Heart right ventricle (tissue), 16 donors: ENCODE results near the gene NOL9. TPM values are rescaled to one million over a fixed set of nuclear protein-coding genes. Genes with fewer than 3 reads are reported as not detected.

Experiments used
- ATAC-seq, 8 donors: fragments of 200-7000 bp; cut with Tn5 transposase; one replicate each; pipeline ENCODE4 v1.9.1; 2020; ENCODE audit warnings: mild to moderate bottlenecking in 8 of 8, moderate library complexity in 8 of 8, moderate number of reproducible peaks in 1 of 8
- DNase-seq, 2 donors: peaks; one replicate each; pipeline ENCODE4 v3.0.0-alpha.2; 2020
- H3K27ac ChIP-seq, 10 donors: fragments of 200-600 bp; sonication (generic) in 2 of 10; one replicate each; pipeline versions ENCODE4 v1.5.0 to v1.8.0; 2020 to 2022; ENCODE audit warnings: mild to moderate bottlenecking in 3 of 10
- H3K27me3 ChIP-seq, 7 donors: fragments of 200-600 bp; one replicate each; pipeline ENCODE4 v1.8.0; 2021 to 2022; ENCODE audit warnings: mild to moderate bottlenecking in 2 of 7
- H3K36me3 ChIP-seq, 9 donors: fragments of 200-600 bp; sonication (generic) in 1 of 9; one replicate each; pipeline versions ENCODE4 v1.5.0 to v1.8.0; 2020 to 2022; ENCODE audit warnings: mild to moderate bottlenecking in 2 of 9
- H3K4me1 ChIP-seq, 9 donors: fragments of 200-600 bp; sonication (generic) in 1 of 9; one replicate each; pipeline versions ENCODE4 v1.5.0 to v1.8.0; 2020 to 2022; ENCODE audit warnings: mild to moderate bottlenecking in 4 of 9
- H3K4me3 ChIP-seq, 10 donors: fragments of 200-600 bp; sonication (generic) in 2 of 10; one replicate each; pipeline versions ENCODE4 v1.5.0 to v1.8.0; 2020 to 2022; ENCODE audit warnings: mild to moderate bottlenecking in 7 of 10, moderate library complexity in 2 of 10
- H3K9me3 ChIP-seq, 11 donors: fragments of 200-600 bp in 10 of 11; sonication (generic) in 2 of 11; one replicate each; pipeline versions ENCODE4 v1.5.0 to v1.8.0; 2013 to 2022; ENCODE audit warnings: mild to moderate bottlenecking in 2 of 11, control low read depth in 1 of 11, moderate library complexity in 1 of 11
- CTCF ChIP-seq, 9 donors: fragments of 200-600 bp; sonication (generic) in 2 of 9; IDR thresholded peaks; one replicate each; pipeline versions ENCODE4 v1.5.0 to v1.8.0; 2021 to 2022; ENCODE audit warnings: antibody characterized with exemption in 9 of 9, mild to moderate bottlenecking in 5 of 9, moderate library complexity in 1 of 9
- WGBS, 2 donors: extraction: QIAGEN DNeasy Blood & Tissue Kit; methylation state at CpG; one replicate each; pipeline ENCODE4 v1.1.7; 2013; ENCODE audit warnings: inconsistent platforms in 1 of 2; 5-methylcytosine and 5-hydroxymethylcytosine counted together
- intact Hi-C, 10 donors: fragments of 100-400 bp; cut with DNase I; formaldehyde crosslinking; loops; one replicate each; pipeline versions ENCODE4 v1.11.1 to v1.14.2; 2022
- polyA plus RNA-seq, 2 donors: library from polyadenylated mRNA; stranded (reverse); fragments of 200-250 nt; gene quantifications; one replicate each; pipeline ENCODE4 v1.2.3, GENCODE V29; 2013
- total RNA-seq, 10 donors: library from RNA; stranded (reverse); fragmentation: NEBNext Ultra II Directional in 3 of 10; extraction: Animal tissue kit (Norgen Biotek cat#: 25700) in 3 of 10; gene quantifications; one replicate each; pipeline versions ENCODE4 v1.2.1 to v1.2.4, GENCODE V29; 2021 to 2023
- donor health status: Arrhythmogenic right ventricular cardiomyopathy.
- donor health status: ischemic (EF 13 %, LVEDD 7.1; RV severe dilation, severe dysfunction).
- donor health status: healthy with polysubstance abuse.
- donor health status: DM: no; HTN: yes; CAD: no.
- donor health status: DM: no; HTN: no; CAD: no.
- donor health status: ischemic (EF 25% LVEDD 6.9; RV normal size, moderate dysfunction).
- donor health status: ischemic (EF 25% LVEDD 5.7; RV mildly dilated, moderate dysfunction).
- donor health status: healthy.
- donor health status: DM: yes; HTN: yes; CAD: no.
- donor health status: Ischemic cardiomyopathy.
- donor health status: ischemic (EF 35%, LVEDD 5.7; RV mildly dilated, moderate dysfunction).
- donor health status: nonischemic (EF 11% LVEDD 7.7; RV severe dilation, severe dysfunction).
- donor health status: DM: yes; HTN: yes; CAD: no.
- donor health status: PGD.
- donor health status: ischemic (EF 29% LVEDD 5.4; RV normal size, mild dysfunction).
- donor health status: nonischemic (EF 23%, LVEDD 6.1; RV moderate dilation, normal function).

Gene NOL9
- total and polyA plus RNA-seq, 12 donors, result 3.0 to 19.3 (median 15.1) TPM

- 82 to 85% methylated on average over 12 of the region's 12 CpGs for WGBS, 2 donors
- ATAC-seq, result no peak
- no peaks in the 10 kb centered on the region for H3K9me3 ChIP-seq
- H3K27me3 ChIP-seq, result no peaks in the 10 kb centered on the region
- no peak for DNase-seq
- no peak overlapping the region for H3K4me3 ChIP-seq
- intact Hi-C loops, result no loop called here
- H3K27ac ChIP-seq, result no peak overlapping the region
- TF ChIP-seq CTCF (IDR thresholded peaks at IDR 0.05), result no peak
- peaks cover 35 to 82% (median 65%) of the 10 kb centered on the region in 9 donors for H3K4me1 ChIP-seq
- H3K36me3 ChIP-seq, result peaks cover 0 to 46% (median 19%) of the 10 kb centered on the region in 9 donors
Measured at GRCh38 chr1:6585081-6585722, 30.9 kb upstream of the NOL9 start.

GRCh38 chr1:6584126-6585080 lies 30.1 kb upstream of the NOL9 start:
- Histone ChIP-seq H3K4me1 (peaks cover 33 to 79% (median 59%) of the 10 kb centered on the region in 9 donors), H3K27ac (no peak overlapping the region)
- intact Hi-C loops, result no loop called here

GRCh38 chr1:6582370-6582769 lies 28.1 kb upstream of the NOL9 start:
- H3K27me3 ChIP-seq, result no peaks in the 10 kb centered on the region
- H3K9me3 ChIP-seq, result no peaks in the 10 kb centered on the region
- intact Hi-C loops, result no loop called here
- H3K36me3 ChIP-seq, result peaks cover 0 to 18% (median 0%) of the 10 kb centered on the region in 9 donors
- ATAC-seq, result no peak
- no peak for TF ChIP-seq CTCF (IDR thresholded peaks at IDR 0.05)
- H3K4me1 ChIP-seq, result peaks cover 22 to 76% (median 56%) of the 10 kb centered on the region in 9 donors
- no peak overlapping the region for H3K4me3 ChIP-seq
- no peak for DNase-seq
- WGBS, 2 donors, result 95 to 100% methylated on average over 1 of the region's 1 CpG
- H3K27ac ChIP-seq, result peak overlapping the region in 2 of 10 donors; percentile 26 to 97

More at GRCh38 chr1:6584126-6585080, 30.1 kb upstream of the NOL9 start:
- Histone ChIP-seq H3K4me3 (no peak overlapping the region), H3K36me3 (peaks cover 0 to 38% (median 13%) of the 10 kb centered on the region in 9 donors), H3K27me3 (no peaks in the 10 kb centered on the region), H3K9me3 (no peaks in the 10 kb centered on the region)
- TF ChIP-seq CTCF (IDR thresholded peaks at IDR 0.05), result peak in 2 of 9 donors; percentile 12 to 24
- 64 to 67% methylated on average over 21 of the region's 21 CpGs for WGBS, 2 donors
- no peak for DNase-seq
- no peak for ATAC-seq

GRCh38 chr1:6581561-6582305 lies 27.4 kb upstream of the NOL9 start:
- peaks cover 21 to 70% (median 52%) of the 10 kb centered on the region in 9 donors for H3K4me1 ChIP-seq
- intact Hi-C loops, result loop anchor here in 1 of 10 donors (2.0 kb wide), 1 partner anchor 19 kb away; no protein-coding TSS in a partner anchor
- peaks cover 0 to 14% (median 0%) of the 10 kb centered on the region in 9 donors for H3K36me3 ChIP-seq
- no peaks in the 10 kb centered on the region for H3K9me3 ChIP-seq
- 74 to 81% methylated on average over 10 of the region's 10 CpGs for WGBS, 2 donors
- H3K4me3 ChIP-seq, result peak overlapping the region in 1 of 10 donors; percentile 89
- ATAC-seq (no peak), DNase-seq (no peak)
- H3K27me3 ChIP-seq, result no peaks in the 10 kb centered on the region
- no peak for TF ChIP-seq CTCF (IDR thresholded peaks at IDR 0.05)
- H3K27ac ChIP-seq, result peak overlapping the region in 6 of 10 donors; percentile 6 to 97 (median 94)
